Karpas-422 (cell line): ENCODE data around the gene SPEM2. TPM values are rescaled to one million over a fixed set of nuclear protein-coding genes. Genes with fewer than 3 reads are reported as not detected.

Experiments used
- DNase-seq: peaks from one replicate; pipeline ENCODE4 v3.0.0-alpha.2; 2015
- H2AFZ ChIP-seq: fragments of 200-600 bp; sonication (generic); 2 replicates; pipeline ENCODE4 v1.6.1; 2014; ENCODE audit warnings: antibody characterized with exemption, low read length, mixed read lengths
- H3K27ac ChIP-seq: fragments of 200-600 bp; sonication (generic); 2 replicates; pipeline ENCODE4 v1.5.1; 2014; ENCODE audit warnings: mild to moderate bottlenecking, low read length, moderate library complexity
- H3K27me3 ChIP-seq: fragments of 200-600 bp; sonication (generic); 2 replicates; pipeline ENCODE4 v1.6.1; 2014; ENCODE audit warnings: low read length, mixed read lengths
- H3K36me3 ChIP-seq: fragments of 200-600 bp; sonication (generic); 2 replicates; pipeline ENCODE4 v1.6.1; 2014; ENCODE audit warnings: low read length, mixed read lengths; ENCODE audit not compliant: insufficient read depth
- H3K4me1 ChIP-seq: fragments of 200-600 bp; sonication (generic); 2 replicates; pipeline ENCODE4 v1.6.1; 2014; ENCODE audit warnings: mild to moderate bottlenecking, low read length, mixed read lengths
- H3K4me2 ChIP-seq: fragments of 200-600 bp; sonication (generic); 2 replicates; pipeline ENCODE4 v1.6.1; 2014; ENCODE audit warnings: low read length, low read depth, mild to moderate bottlenecking; ENCODE audit not compliant: poor library complexity, severe bottlenecking
- H3K4me3 ChIP-seq: fragments of 200-600 bp; sonication (generic); 2 replicates; pipeline ENCODE4 v1.5.1; 2014; ENCODE audit warnings: mild to moderate bottlenecking, antibody characterized with exemption, low read length, mixed read lengths
- H3K79me2 ChIP-seq: fragments of 200-600 bp; sonication (generic); 2 replicates; pipeline ENCODE4 v1.6.1; 2014; ENCODE audit warnings: mild to moderate bottlenecking, low read length, mixed read lengths
- H3K9ac ChIP-seq: fragments of 200-600 bp; sonication (generic); 2 replicates; pipeline ENCODE4 v1.6.0; 2014; ENCODE audit warnings: low read length
- H3K9me2 ChIP-seq: fragments of 200-600 bp; sonication (generic), shearing (Covaris generic); replicated peaks from 2 replicates; pipeline ENCODE4 v1.6.0; 2014; ENCODE audit warnings: mild to moderate bottlenecking, low read length, moderate library complexity; ENCODE audit not compliant: insufficient read depth
- H3K9me3 ChIP-seq: fragments of 300-700, 200-600 bp; sonication (generic); 2 replicates; pipeline ENCODE4 v1.6.1; 2014; ENCODE audit warnings: low read length, mixed read lengths
- H4K20me1 ChIP-seq: fragments of 200-600 bp; sonication (generic); 2 replicates; pipeline ENCODE4 v1.6.1; 2014; ENCODE audit warnings: mild to moderate bottlenecking, antibody characterized with exemption, low read length, low read depth; ENCODE audit not compliant: insufficient read depth
- total RNA-seq: library from RNA; depleted of rRNA; stranded (reverse); fragments of >200 nt; shearing (Covaris generic); gene quantifications from 2 replicates; pipeline ENCODE4 v1.2.3, GENCODE V29; 2014; ENCODE audit warnings: low replicate concordance; rRNA removed

Gene SPEM2
- total RNA-seq, 1 experiment from 2014 or later = not detected

GRCh38 chr17:7475764-7476422, 50.5 kb downstream of the SPEM2 start:
- Histone ChIP-seq H3K27me3 (no peaks in the 10 kb centered on the region), H2AFZ (no peak overlapping the region), H3K4me2 (no peak overlapping the region), H4K20me1 (peaks cover 14% of the 10 kb centered on the region; the same call in 1 of the 2 replicates), H3K79me2 (peaks cover 6% of the 10 kb centered on the region; the same call in 1 of the 2 replicates), H3K4me1 (peaks cover 18% of the 10 kb centered on the region), H3K27ac (no peak overlapping the region), H3K9ac (no peak overlapping the region), H3K9me3 (no peaks in the 10 kb centered on the region), H3K9me2 (no peaks in the 10 kb centered on the region), H3K36me3 (no peaks in the 10 kb centered on the region), H3K4me3 (no peak overlapping the region)
- DNase-seq = no peak

- H3K79me2 ChIP-seq = peaks cover 6% of the 10 kb centered on the region; the same call in 1 of the 2 replicates
Measured at GRCh38 chr17:7476494-7476893, 51.1 kb downstream of the SPEM2 start.

GRCh38 chr17:7476951-7477350, 51.5 kb downstream of the SPEM2 start:
- Histone ChIP-seq H3K9me2 (no peaks in the 10 kb centered on the region), H2AFZ (no peak overlapping the region), H3K36me3 (no peaks in the 10 kb centered on the region), H3K27me3 (no peaks in the 10 kb centered on the region), H3K9ac (no peak overlapping the region), H3K4me2 (no peak overlapping the region), H3K27ac (no peak overlapping the region), H3K4me3 (no peak overlapping the region), H3K9me3 (no peaks in the 10 kb centered on the region), H4K20me1 (peaks cover 14% of the 10 kb centered on the region; the same call in 1 of the 2 replicates), H3K79me2 (peaks cover 6% of the 10 kb centered on the region; the same call in 1 of the 2 replicates), H3K4me1 (peaks cover 18% of the 10 kb centered on the region)
- DNase-seq = no peak

More at GRCh38 chr17:7476494-7476893, 51.1 kb downstream of the SPEM2 start:
- Histone ChIP-seq H2AFZ (no peak overlapping the region), H4K20me1 (peaks cover 14% of the 10 kb centered on the region; the same call in 1 of the 2 replicates), H3K9me3 (no peaks in the 10 kb centered on the region), H3K9ac (0 out of 2 replicates have a peak overlapping the region, but pooled peaks have one; percentile 9), H3K36me3 (no peaks in the 10 kb centered on the region), H3K27me3 (no peaks in the 10 kb centered on the region), H3K9me2 (no peaks in the 10 kb centered on the region), H3K4me2 (no peak overlapping the region), H3K4me3 (no peak overlapping the region), H3K27ac (no peak overlapping the region), H3K4me1 (peaks cover 18% of the 10 kb centered on the region)
- DNase-seq = no peak

Other genes with a start within 250 kb of the SPEM2 start
- 1.2 TPM in 1 of 2 replicates, not detected in the other for gene ASGR1, start 246.2 kb upstream of the SPEM2 start, total RNA-seq
- 8.5 and 24.1 TPM in 2 replicates for gene DLG4, start 205.8 kb upstream of the SPEM2 start, total RNA-seq
- gene ACADVL, start 205.7 kb upstream of the SPEM2 start, total RNA-seq = 245 and 371 TPM in 2 replicates
- 75.2 and 117 TPM in 2 replicates for gene DVL2, start 191.1 kb upstream of the SPEM2 start, total RNA-seq
- 36.7 and 69.3 TPM in 2 replicates for gene PHF23, start 186.2 kb upstream of the SPEM2 start, total RNA-seq
- gene GABARAP, start 183.2 kb upstream of the SPEM2 start, total RNA-seq = 218 and 301 TPM in 2 replicates
- gene CTDNEP1, start 173.9 kb upstream of the SPEM2 start, total RNA-seq = 52.6 and 87.8 TPM in 2 replicates
- gene ELP5, start 173.4 kb upstream of the SPEM2 start, total RNA-seq = 38.8 and 53.4 TPM in 2 replicates
- gene CLDN7, start 163.1 kb upstream of the SPEM2 start, total RNA-seq = not detected in 2 replicates
- 0.14 TPM in 1 of 2 replicates, not detected in the other for gene SLC2A4, start 143.9 kb upstream of the SPEM2 start, total RNA-seq
- gene YBX2, start 131.0 kb upstream of the SPEM2 start, total RNA-seq = not detected in 2 replicates
- 231 and 326 TPM in 2 replicates for gene EIF5A, start 118.0 kb upstream of the SPEM2 start, total RNA-seq
- 36.9 and 63.1 TPM in 2 replicates for gene GPS2, start 110.3 kb upstream of the SPEM2 start, total RNA-seq
- 11.1 and 21.2 TPM in 2 replicates for gene NEURL4, start 96.3 kb upstream of the SPEM2 start, total RNA-seq
- 51.0 and 85.0 TPM in 2 replicates for gene ACAP1, start 89.1 kb upstream of the SPEM2 start, total RNA-seq
- 5.1 and 6.8 TPM in 2 replicates for gene KCTD11, start 73.5 kb upstream of the SPEM2 start, total RNA-seq
- gene TMEM95, start 70.5 kb upstream of the SPEM2 start, total RNA-seq = not detected in 2 replicates
- gene TNK1, start 44.5 kb upstream of the SPEM2 start, total RNA-seq = 0.75 and 3.8 TPM in 2 replicates
- 39.8 and 40.4 TPM in 2 replicates for gene PLSCR3, start 31.1 kb upstream of the SPEM2 start, total RNA-seq
- gene TMEM256, start 21.5 kb upstream of the SPEM2 start, total RNA-seq = 262 and 330 TPM in 2 replicates
- gene NLGN2, start 17.8 kb upstream of the SPEM2 start, total RNA-seq = not detected in 2 replicates
- gene SPEM1, start 5.3 kb upstream of the SPEM2 start, total RNA-seq = not detected in 2 replicates
- not detected in 2 replicates for gene SPEM3, start 3.2 kb downstream of the SPEM2 start, total RNA-seq
- 3.0 and 9.9 TPM in 2 replicates for gene TMEM102, start 9.8 kb downstream of the SPEM2 start, total RNA-seq
- 0.32 and 0.67 TPM in 2 replicates for gene FGF11, start 13.9 kb downstream of the SPEM2 start, total RNA-seq
- gene CHRNB1, start 19.4 kb downstream of the SPEM2 start, total RNA-seq = 3.6 and 6.6 TPM in 2 replicates
- gene ZBTB4, start 54.0 kb downstream of the SPEM2 start, total RNA-seq = 5.5 and 7.2 TPM in 2 replicates
- gene SLC35G6, start 55.8 kb downstream of the SPEM2 start, total RNA-seq = not detected in 2 replicates
- gene POLR2A, start 58.8 kb downstream of the SPEM2 start, total RNA-seq = 78.8 and 169 TPM in 2 replicates
- gene TNFSF12, start 123.4 kb downstream of the SPEM2 start, total RNA-seq = not detected in 2 replicates
- gene TNFSF13, start 133.1 kb downstream of the SPEM2 start, total RNA-seq = 0.90 and 4.0 TPM in 2 replicates
- 62.8 and 96.1 TPM in 2 replicates for gene SENP3, start 136.3 kb downstream of the SPEM2 start, total RNA-seq
- 3.8 and 6.0 TPM in 2 replicates for gene CD68, start 154.0 kb downstream of the SPEM2 start, total RNA-seq
- 25.4 and 27.0 TPM in 2 replicates for gene MPDU1, start 158.2 kb downstream of the SPEM2 start, total RNA-seq
- 1.2 and 1.6 TPM in 2 replicates for gene SOX15, start 164.5 kb downstream of the SPEM2 start, total RNA-seq
- gene FXR2, start 189.3 kb downstream of the SPEM2 start, total RNA-seq = 40.5 and 42.3 TPM in 2 replicates
- 36.0 and 55.0 TPM in 2 replicates for gene SAT2, start 202.2 kb downstream of the SPEM2 start, total RNA-seq
- gene SHBG, start 204.5 kb downstream of the SPEM2 start, total RNA-seq = 0.58 and 1.2 TPM in 2 replicates
- gene ATP1B2, start 225.3 kb downstream of the SPEM2 start, total RNA-seq = not detected in 2 replicates